Fibroblast of pulmonary artery (primary cell): Measurements from ENCODE around the gene HTRA3.

Source experiments
- DNase-seq: peaks from one replicate; pipeline ENCODE4 v3.0.0-alpha.2; 2010; ENCODE audit warnings: low read depth
- H3K4me3 ChIP-seq: replicated peaks from 2 replicates; pipeline ENCODE4 v1.5.1; 2011; ENCODE audit warnings: low read depth, mild to moderate bottlenecking, control low read depth, low read length, moderate library complexity
- TF ChIP-seq, protein P1 (sequence below): IDR thresholded peaks from 2 replicates; pipeline ENCODE4 v1.5.1; 2011; ENCODE audit warnings: mild to moderate bottlenecking, control low read depth, low read length, inconsistent platforms; ENCODE audit errors: missing control alignments

Gene HTRA3

GRCh38 chr4:8224975-8225625 lies 44.5 kb upstream of the HTRA3 start:
- no peak overlapping the region for H3K4me3 ChIP-seq
- DNase-seq: no peak
- TF ChIP-seq, protein P1, sequence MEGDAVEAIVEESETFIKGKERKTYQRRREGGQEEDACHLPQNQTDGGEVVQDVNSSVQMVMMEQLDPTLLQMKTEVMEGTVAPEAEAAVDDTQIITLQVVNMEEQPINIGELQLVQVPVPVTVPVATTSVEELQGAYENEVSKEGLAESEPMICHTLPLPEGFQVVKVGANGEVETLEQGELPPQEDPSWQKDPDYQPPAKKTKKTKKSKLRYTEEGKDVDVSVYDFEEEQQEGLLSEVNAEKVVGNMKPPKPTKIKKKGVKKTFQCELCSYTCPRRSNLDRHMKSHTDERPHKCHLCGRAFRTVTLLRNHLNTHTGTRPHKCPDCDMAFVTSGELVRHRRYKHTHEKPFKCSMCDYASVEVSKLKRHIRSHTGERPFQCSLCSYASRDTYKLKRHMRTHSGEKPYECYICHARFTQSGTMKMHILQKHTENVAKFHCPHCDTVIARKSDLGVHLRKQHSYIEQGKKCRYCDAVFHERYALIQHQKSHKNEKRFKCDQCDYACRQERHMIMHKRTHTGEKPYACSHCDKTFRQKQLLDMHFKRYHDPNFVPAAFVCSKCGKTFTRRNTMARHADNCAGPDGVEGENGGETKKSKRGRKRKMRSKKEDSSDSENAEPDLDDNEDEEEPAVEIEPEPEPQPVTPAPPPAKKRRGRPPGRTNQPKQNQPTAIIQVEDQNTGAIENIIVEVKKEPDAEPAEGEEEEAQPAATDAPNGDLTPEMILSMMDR: no peak

- DNase-seq: no peak
- TF ChIP-seq, protein P1: no peak
- no peak overlapping the region for H3K4me3 ChIP-seq
These were observed 43.7 kb upstream of the HTRA3 start for GRCh38 chr4:8225706-8226443.

- TF ChIP-seq, protein P1: no peak
These were observed 42.3 kb upstream of the HTRA3 start for GRCh38 chr4:8227201-8227770.

DNA sequence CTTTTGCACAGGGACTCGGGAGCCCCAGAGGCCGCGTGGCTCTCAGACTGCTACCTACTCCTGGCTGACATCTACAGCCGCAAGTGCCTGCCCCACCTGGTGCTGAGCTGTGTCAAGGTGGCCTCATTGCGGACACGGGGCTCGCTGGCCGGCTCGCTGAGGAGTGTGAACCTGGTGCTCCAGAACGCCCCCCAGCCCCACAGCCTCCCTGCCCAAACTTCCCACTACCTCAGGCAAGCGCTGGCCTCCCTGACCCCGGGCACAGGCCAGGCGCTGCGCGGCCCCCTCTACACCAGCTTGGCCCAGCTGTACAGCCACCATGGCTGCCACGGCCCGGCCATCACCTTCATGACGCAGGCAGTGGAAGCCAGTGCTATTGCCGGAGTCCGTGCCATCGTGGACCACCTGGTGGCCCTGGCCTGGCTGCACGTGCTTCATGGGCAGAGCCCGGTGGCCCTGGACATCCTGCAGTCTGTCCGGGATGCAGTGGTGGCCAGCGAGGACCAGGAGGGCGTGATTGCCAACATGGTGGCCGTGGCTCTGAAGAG lies 41.7 kb upstream of the HTRA3 start:
- no peak for DNase-seq
- no peak overlapping the region for H3K4me3 ChIP-seq
- TF ChIP-seq, protein P1: no peak

More at GRCh38 chr4:8227201-8227770, 42.3 kb upstream of the HTRA3 start:
- H3K4me3 ChIP-seq: no peak overlapping the region
- DNase-seq: no peak

- TF ChIP-seq, protein P1: no peak
- H3K4me3 ChIP-seq: no peak overlapping the region
- DNase-seq: peak; percentile 85
These were observed 41.0 kb upstream of the HTRA3 start for GRCh38 chr4:8228319-8229250.

- TF ChIP-seq, protein P1: no peak
- no peak for DNase-seq
- H3K4me3 ChIP-seq: no peak overlapping the region
These were observed 40.1 kb upstream of the HTRA3 start for GRCh38 chr4:8229331-8229975.
